A673 (cell line): ENCODE data around the gene HMGB3. TPM values are rescaled to one million over a fixed set of nuclear protein-coding genes. Genes with fewer than 3 reads are reported as not detected.

ENCODE experiments used
- BruUV-seq: library from RNA; stranded (reverse); fragments of 400-500 nt; replicated peaks from 2 replicates; lab custom pipeline; 2021; lab: Mats Ljungman, UMichigan
- CTCF ChIA-PET: fragments of 300-600 bp; sonication (Branson Sonifier 250); formaldehyde crosslinking; loops from one replicate; lab custom pipeline; 2022; ENCODE audit warnings: antibody characterized with exemption; lab: Charles Lee
- POLR2A ChIA-PET: fragments of 300-600 bp; sonication (Branson Sonifier 250); formaldehyde crosslinking; loops from one replicate; lab custom pipeline; 2022; ENCODE audit warnings: antibody characterized with exemption; ENCODE audit not compliant: low non-redundant PET; lab: Charles Lee
- DNase-seq: peaks from one replicate; pipeline ENCODE4 v3.0.0-alpha.2; 2015; ENCODE audit warnings: low spot score
- H3K27ac ChIP-seq: fragments of 200-600 bp; sonication (generic); 2 replicates; pipeline ENCODE4 v1.5.1; 2016; ENCODE audit warnings: mixed run types, low read depth, mild to moderate bottlenecking, mixed read lengths, antibody characterized with exemption, low read length; ENCODE audit not compliant: poor library complexity, severe bottlenecking
- H3K27me3 ChIP-seq: fragments of 200-600 bp; sonication (generic); replicated peaks from 2 replicates; pipeline ENCODE4 v1.6.1; 2017; ENCODE audit warnings: mixed run types, low read depth, mild to moderate bottlenecking, mixed read lengths, antibody characterized with exemption, low read length; ENCODE audit not compliant: insufficient read depth, poor library complexity
- H3K36me3 ChIP-seq: fragments of 200-600 bp; sonication (generic); 2 replicates; pipeline ENCODE4 v1.6.1; 2016; ENCODE audit warnings: mixed run types, mild to moderate bottlenecking, mixed read lengths, antibody characterized with exemption, low read length; ENCODE audit not compliant: insufficient read depth, poor library complexity, severe bottlenecking
- H3K4me1 ChIP-seq: fragments of 200-600 bp; sonication (generic); 2 replicates; pipeline ENCODE4 v1.6.1; 2017; ENCODE audit warnings: mixed run types, mild to moderate bottlenecking, mixed read lengths, antibody characterized with exemption, low read length; ENCODE audit not compliant: insufficient read depth, poor library complexity, severe bottlenecking
- H3K4me3 ChIP-seq: fragments of 200-600 bp; sonication (generic); 2 replicates; pipeline ENCODE4 v1.5.1; 2016; ENCODE audit warnings: low read depth, mixed run types, mild to moderate bottlenecking, mixed read lengths, low read length; ENCODE audit not compliant: poor library complexity, severe bottlenecking
- H3K9me3 ChIP-seq: fragments of 200-600 bp; sonication (generic); 2 replicates; pipeline ENCODE4 v1.6.1; 2016; ENCODE audit warnings: mixed run types, low read depth, mild to moderate bottlenecking, mixed read lengths, antibody characterized with exemption, low read length; ENCODE audit not compliant: poor library complexity, severe bottlenecking
- CTCF ChIP-seq: fragments of 300-800, 200-600 bp; sonication (generic); conservative IDR thresholded peaks from 2 replicates; pipeline ENCODE4 v1.5.1; 2017; ENCODE audit warnings: low read depth, mild to moderate bottlenecking, antibody characterized with exemption, low read length, moderate library complexity, mixed read lengths
- EZH2 ChIP-seq: fragments of 200-600 bp; sonication (generic); IDR thresholded peaks from 2 replicates; pipeline ENCODE4 v1.6.1; 2017; ENCODE audit warnings: borderline replicate concordance, low read depth, mild to moderate bottlenecking, mixed read lengths, antibody characterized with exemption, low read length; ENCODE audit not compliant: poor library complexity, severe bottlenecking
- intact Hi-C: fragments of 100-400 bp; cut with micrococcal nuclease; formaldehyde crosslinking; loops from one replicate; pipeline ENCODE4 v1.10.0; 2022; ENCODE audit not compliant: unreplicated experiment
- total RNA-seq: library from RNA; stranded (reverse); gene quantifications from 2 replicates; pipeline ENCODE4 v1.2.3, GENCODE V29; 2021

Gene HMGB3
- total RNA-seq, 1 experiment from 2014 or later = 173 TPM

GRCh38 chrX:150935467-150935866 is 47.7 kb upstream of the HMGB3 start:
- Histone ChIP-seq H3K4me1 (no peaks in the 10 kb centered on the region), H3K4me3 (no peak overlapping the region), H3K36me3 (no peaks in the 10 kb centered on the region), H3K27ac (no peak overlapping the region), H3K9me3 (no peaks in the 10 kb centered on the region), H3K27me3 (no peaks in the 10 kb centered on the region)
- ChIA-PET POLR2A (interaction anchor here (0.6 kb wide), 1 partner anchor 53 kb away, joined by 6 read pairs; no protein-coding TSS in a partner anchor), CTCF (no interaction called here)
- DNase-seq = no peak
- intact Hi-C loops = no loop called here
- TF ChIP-seq CTCF (no peak), EZH2 (no peak)
- no TSS peak for BruUV-seq

DNA sequence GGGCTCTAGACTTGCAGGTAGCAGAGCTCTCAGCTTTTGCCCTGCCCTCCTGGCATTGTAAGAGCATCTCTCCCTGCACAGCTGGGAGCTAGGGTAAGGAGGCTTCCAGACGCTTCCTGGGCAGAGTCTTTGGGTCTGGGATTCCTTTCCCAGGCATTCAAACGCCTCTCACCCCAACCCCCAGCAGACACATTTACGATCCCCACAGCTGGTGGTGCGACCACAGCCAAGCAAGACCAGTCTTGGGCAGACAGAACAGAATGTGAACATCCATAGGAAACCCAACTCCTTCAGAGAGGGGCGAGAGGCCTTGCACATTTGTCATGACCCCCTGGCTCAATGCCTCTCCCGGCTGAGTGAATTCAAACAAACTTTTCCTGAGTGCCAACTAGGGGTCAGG is 46.6 kb upstream of the HMGB3 start:
- Histone ChIP-seq H3K4me1 (no peaks in the 10 kb centered on the region), H3K9me3 (no peaks in the 10 kb centered on the region), H3K27ac (no peak overlapping the region), H3K36me3 (no peaks in the 10 kb centered on the region), H3K27me3 (no peaks in the 10 kb centered on the region), H3K4me3 (no peak overlapping the region)
- TF ChIP-seq EZH2 (no peak), CTCF (no peak)
- intact Hi-C loops = no loop called here
- no TSS peak for BruUV-seq
- DNase-seq = no peak
- POLR2A ChIA-PET = no interaction called here
- CTCF ChIA-PET = no interaction called here

- H3K4me3 ChIP-seq = no peak overlapping the region
- H3K9me3 ChIP-seq = no peaks in the 10 kb centered on the region
- intact Hi-C loops = loop anchor here (10.0 kb wide), 1 partner anchor 56 kb away; no protein-coding TSS in a partner anchor
- DNase-seq = no peak
- TF ChIP-seq CTCF = no peak
- no peak for TF ChIP-seq EZH2
- BruUV-seq = no TSS peak
- no peaks in the 10 kb centered on the region for H3K27me3 ChIP-seq
- ChIA-PET POLR2A (no interaction called here), CTCF (no interaction called here)
- no peaks in the 10 kb centered on the region for H3K4me1 ChIP-seq
- H3K27ac ChIP-seq = no peak overlapping the region
- no peaks in the 10 kb centered on the region for H3K36me3 ChIP-seq
Measured at GRCh38 chrX:150940844-150941495, 42.2 kb upstream of the HMGB3 start.
